Neural progenitor cell (in vitro differentiated cells): ENCODE results near the gene GLMP. TPM values are rescaled to one million over a fixed set of nuclear protein-coding genes. Genes with fewer than 3 reads are reported as not detected.

Experiments
- DNase-seq: peaks from one replicate; pipeline ENCODE4 v3.0.0-alpha.2; 2016; ENCODE audit warnings: low spot score
- H2AFZ ChIP-seq: fragments of 200-600 bp; sonication (generic); replicated peaks from 2 replicates; pipeline ENCODE4 v1.6.1; 2016; ENCODE audit warnings: antibody characterized with exemption
- H3F3A ChIP-seq: fragments of 200-600 bp; sonication (generic); 2 replicates; pipeline ENCODE4 v1.6.1; 2016; ENCODE audit warnings: antibody characterized with exemption, low read depth
- H3K27ac ChIP-seq: fragments of 200-600 bp; sonication (generic); 2 replicates; pipeline ENCODE4 v1.5.1; 2016; ENCODE audit warnings: mild to moderate bottlenecking
- H3K27me3 ChIP-seq: fragments of 200-600 bp; sonication (generic); 2 replicates; pipeline ENCODE4 v1.6.1; 2016; ENCODE audit warnings: mild to moderate bottlenecking, moderate library complexity
- H3K36me3 ChIP-seq: fragments of 200-600 bp; sonication (generic); 2 replicates; pipeline ENCODE4 v1.5.1; 2016
- H3K4me1 ChIP-seq: fragments of 200-600 bp; sonication (generic); 2 replicates; pipeline ENCODE4 v1.6.1; 2016; ENCODE audit warnings: mixed run types
- H3K4me2 ChIP-seq: fragments of 200-600 bp; sonication (generic); 2 replicates; pipeline ENCODE4 v1.6.1; 2016
- H3K4me3 ChIP-seq: fragments of 200-600 bp; sonication (generic); 2 replicates; pipeline ENCODE4 v1.5.1; 2016
- H3K79me2 ChIP-seq: fragments of 200-600 bp; sonication (generic); 2 replicates; pipeline ENCODE4 v1.6.1; 2016; ENCODE audit warnings: low read depth
- H3K9ac ChIP-seq: fragments of 200-600 bp; sonication (generic); 2 replicates; pipeline ENCODE4 v1.6.1; 2016
- H3K9me3 ChIP-seq: fragments of 200-600 bp; sonication (generic); 2 replicates; pipeline ENCODE4 v1.5.1; 2016; ENCODE audit warnings: low read depth
- H4K20me1 ChIP-seq: fragments of 200-600 bp; sonication (generic); 2 replicates; pipeline ENCODE4 v1.6.1; 2016; ENCODE audit warnings: low read depth
- H3K27ac Mint-ChIP-seq: 3 replicates; pipeline ENCODE4 v1.8.0; 2021; ENCODE audit warnings: mixed read lengths
- H3K27me3 Mint-ChIP-seq: 2 replicates; pipeline ENCODE4 v1.8.0; 2022; ENCODE audit warnings: low read depth, mild to moderate bottlenecking, inconsistent platforms, moderate library complexity, mixed read lengths; ENCODE audit not compliant: insufficient read depth
- H3K36me3 Mint-ChIP-seq: 3 replicates; pipeline ENCODE4 v1.8.0; 2021; ENCODE audit warnings: mixed read lengths
- H3K4me1 Mint-ChIP-seq: 3 replicates; pipeline ENCODE4 v1.8.0; 2021; ENCODE audit warnings: mixed read lengths
- H3K4me3 Mint-ChIP-seq: 3 replicates; pipeline ENCODE4 v1.8.0; 2021; ENCODE audit warnings: mild to moderate bottlenecking, moderate library complexity, mixed read lengths
- H3K9me3 Mint-ChIP-seq: 3 replicates; pipeline ENCODE4 v1.8.0; 2020; ENCODE audit warnings: mixed read lengths
- EZH2 ChIP-seq: fragments of 200-600 bp; sonication (generic); IDR thresholded peaks from 2 replicates; pipeline ENCODE4 v1.6.1; 2017; ENCODE audit warnings: antibody characterized with exemption, mild to moderate bottlenecking, moderate library complexity
- EZH2phosphoT487 ChIP-seq: fragments of 200-600 bp; sonication (generic); IDR thresholded peaks from 2 replicates; pipeline ENCODE4 v1.6.1; 2017; ENCODE audit warnings: antibody characterized with exemption
- total RNA-seq: library from RNA; depleted of rRNA; stranded (reverse); fragments of >200 nt; gene quantifications from 2 replicates; pipeline ENCODE4 v1.2.3, GENCODE V29; 2015; ENCODE audit warnings: low replicate concordance
- TF ChIP-seq, protein P1 (sequence below): fragments of 200-600 bp; sonication (generic); IDR thresholded peaks from 2 replicates; pipeline ENCODE4 v1.5.1; 2017; ENCODE audit warnings: antibody characterized with exemption, mild to moderate bottlenecking

Gene GLMP
- total RNA-seq, 1 donor from 2014 or later = 38.7 TPM

DNA sequence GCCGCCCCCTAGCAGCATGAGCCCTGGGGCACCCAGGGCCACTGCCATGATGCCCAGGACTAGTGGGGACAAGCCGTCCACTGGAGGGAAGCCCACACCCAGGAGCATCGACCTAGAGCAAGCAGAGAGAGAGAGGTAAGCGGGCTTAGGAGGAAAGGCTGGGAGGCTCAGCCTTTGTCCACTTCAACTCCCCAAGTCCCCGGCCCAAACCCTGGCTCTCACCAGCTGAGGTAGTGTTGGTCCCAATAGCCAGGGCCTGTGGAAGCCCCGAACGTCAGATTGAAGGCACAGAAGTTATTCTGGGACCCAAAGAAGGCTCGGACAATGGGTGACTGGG lies 2.4 kb downstream of the GLMP start:
- H2AFZ ChIP-seq = no peak overlapping the region
- H3K9ac ChIP-seq = no peak overlapping the region
- H3K36me3 ChIP-seq = no peaks in the 10 kb centered on the region
- H3K4me3 ChIP-seq = no peak overlapping the region
- Mint-ChIP-seq H3K27ac (no peak overlapping the region), H3K4me3 (peak overlapping the region; percentile 46), H3K36me3 (peaks cover 1% of the 10 kb centered on the region), H3K27me3 (peaks cover 2% of the 10 kb centered on the region), H3K9me3 (no peaks in the 10 kb centered on the region), H3K4me1 (peaks cover 8% of the 10 kb centered on the region)
- H3K79me2 ChIP-seq = no peaks in the 10 kb centered on the region
- no peak overlapping the region for H3K4me2 ChIP-seq
- H3F3A ChIP-seq = peaks cover 11% of the 10 kb centered on the region
- no peaks in the 10 kb centered on the region for H3K9me3 ChIP-seq
- H3K4me1 ChIP-seq = peaks cover 4% of the 10 kb centered on the region
- no peak for DNase-seq
- no peaks in the 10 kb centered on the region for H3K27me3 ChIP-seq
- H4K20me1 ChIP-seq = no peaks in the 10 kb centered on the region
- H3K27ac ChIP-seq = no peak overlapping the region
- no peak for TF ChIP-seq EZH2phosphoT487
- TF ChIP-seq, protein P1, sequence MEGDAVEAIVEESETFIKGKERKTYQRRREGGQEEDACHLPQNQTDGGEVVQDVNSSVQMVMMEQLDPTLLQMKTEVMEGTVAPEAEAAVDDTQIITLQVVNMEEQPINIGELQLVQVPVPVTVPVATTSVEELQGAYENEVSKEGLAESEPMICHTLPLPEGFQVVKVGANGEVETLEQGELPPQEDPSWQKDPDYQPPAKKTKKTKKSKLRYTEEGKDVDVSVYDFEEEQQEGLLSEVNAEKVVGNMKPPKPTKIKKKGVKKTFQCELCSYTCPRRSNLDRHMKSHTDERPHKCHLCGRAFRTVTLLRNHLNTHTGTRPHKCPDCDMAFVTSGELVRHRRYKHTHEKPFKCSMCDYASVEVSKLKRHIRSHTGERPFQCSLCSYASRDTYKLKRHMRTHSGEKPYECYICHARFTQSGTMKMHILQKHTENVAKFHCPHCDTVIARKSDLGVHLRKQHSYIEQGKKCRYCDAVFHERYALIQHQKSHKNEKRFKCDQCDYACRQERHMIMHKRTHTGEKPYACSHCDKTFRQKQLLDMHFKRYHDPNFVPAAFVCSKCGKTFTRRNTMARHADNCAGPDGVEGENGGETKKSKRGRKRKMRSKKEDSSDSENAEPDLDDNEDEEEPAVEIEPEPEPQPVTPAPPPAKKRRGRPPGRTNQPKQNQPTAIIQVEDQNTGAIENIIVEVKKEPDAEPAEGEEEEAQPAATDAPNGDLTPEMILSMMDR = no peak
- TF ChIP-seq EZH2 = no peak

DNA sequence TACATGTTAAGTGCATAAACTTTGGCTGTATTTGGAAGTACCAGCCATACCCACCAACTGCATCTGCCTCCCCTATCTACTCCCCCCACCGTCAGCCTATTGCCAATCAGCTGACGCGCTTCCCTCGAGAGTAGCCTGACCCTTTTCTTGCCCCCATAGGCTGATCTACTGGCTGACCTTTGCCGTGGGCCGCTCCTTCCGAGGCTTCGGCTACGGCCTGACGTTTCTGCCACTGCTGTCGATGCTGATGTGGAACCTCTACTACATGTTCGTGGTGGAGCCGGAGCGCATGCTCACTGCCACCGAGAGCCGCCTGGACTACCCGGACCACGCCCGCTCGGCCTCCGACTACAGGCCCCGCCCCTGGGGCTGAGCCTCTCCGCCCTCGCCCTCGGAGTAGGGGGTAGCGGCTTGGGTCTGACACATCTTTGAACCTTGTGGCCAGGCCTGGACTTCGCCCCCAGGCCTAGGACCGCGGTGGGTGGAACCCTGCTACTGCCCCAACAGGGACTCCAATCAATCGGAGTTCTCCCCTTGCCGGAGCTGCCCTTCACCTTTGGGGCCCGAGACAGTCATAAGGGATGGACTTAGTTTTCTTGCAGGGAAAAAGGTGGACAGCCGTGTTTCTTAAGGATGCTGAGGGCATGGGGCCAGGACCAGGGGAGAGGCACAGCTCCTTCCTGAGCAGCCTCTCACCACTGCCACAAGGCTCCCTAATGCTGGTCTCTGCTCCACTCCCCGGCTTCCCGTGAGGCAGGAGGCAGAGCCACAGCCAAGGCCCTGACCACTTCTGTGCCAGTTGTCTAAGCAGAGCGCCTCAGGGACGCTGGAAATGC lies 4.0 kb downstream of the GLMP start:
- Histone ChIP-seq H3K4me2 (peak overlapping the region; percentile 76), H3K9ac (no peak overlapping the region), H3K36me3 (no peaks in the 10 kb centered on the region), H4K20me1 (no peaks in the 10 kb centered on the region), H3K27me3 (no peaks in the 10 kb centered on the region), H3K4me3 (peak overlapping the region; percentile 47), H3K79me2 (no peaks in the 10 kb centered on the region), H3K9me3 (no peaks in the 10 kb centered on the region), H3K27ac (no peak overlapping the region), H2AFZ (peak overlapping the region; percentile 77), H3K4me1 (peaks cover 4% of the 10 kb centered on the region), H3F3A (peaks cover 11% of the 10 kb centered on the region)
- Mint-ChIP-seq H3K9me3 (no peaks in the 10 kb centered on the region), H3K27me3 (no peaks in the 10 kb centered on the region), H3K4me1 (peaks cover 8% of the 10 kb centered on the region), H3K4me3 (peak overlapping the region; percentile 90), H3K36me3 (peaks cover 1% of the 10 kb centered on the region), H3K27ac (peak overlapping the region; percentile 95)
- TF ChIP-seq EZH2 = no peak
- TF ChIP-seq, protein P1 = no peak
- TF ChIP-seq EZH2phosphoT487 = no peak
- DNase-seq = peak; percentile 92

DNA sequence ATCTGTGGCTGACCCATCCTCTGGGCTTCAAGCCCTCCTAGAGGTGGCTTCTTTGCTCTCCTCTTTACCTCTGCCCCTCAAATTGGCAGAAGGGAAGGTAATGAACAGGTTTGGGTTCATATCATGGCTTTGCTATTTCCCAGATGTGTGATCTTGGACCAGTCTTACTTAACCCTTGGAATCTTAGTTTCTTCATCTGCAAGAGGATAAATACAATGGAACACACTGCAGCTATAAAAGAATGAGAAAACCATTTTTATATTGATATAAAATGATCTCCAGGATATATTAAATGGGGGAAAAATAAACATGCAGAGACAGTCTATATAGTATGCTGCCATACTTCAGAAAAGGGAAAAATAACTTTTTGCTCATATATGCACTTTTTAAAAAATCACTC lies 5.6 kb downstream of the GLMP start:
- H3K9me3 Mint-ChIP-seq = no peaks in the 10 kb centered on the region
- H3K79me2 ChIP-seq = no peaks in the 10 kb centered on the region
- no peak for DNase-seq
- H3K4me1 Mint-ChIP-seq = peaks cover 7% of the 10 kb centered on the region
- no peak overlapping the region for H3K4me3 Mint-ChIP-seq
- H2AFZ ChIP-seq = no peak overlapping the region
- no peaks in the 10 kb centered on the region for H3K36me3 ChIP-seq
- peaks cover 1% of the 10 kb centered on the region for H3K36me3 Mint-ChIP-seq
- peaks cover 2% of the 10 kb centered on the region for H3K4me1 ChIP-seq
- H3F3A ChIP-seq = peaks cover 11% of the 10 kb centered on the region
- H3K9ac ChIP-seq = no peak overlapping the region
- no peaks in the 10 kb centered on the region for H3K9me3 ChIP-seq
- H3K27ac Mint-ChIP-seq = no peak overlapping the region
- H3K27ac ChIP-seq = no peak overlapping the region
- TF ChIP-seq EZH2phosphoT487 (no peak), EZH2 (no peak)
- TF ChIP-seq, protein P1 = no peak
- H3K4me3 ChIP-seq = no peak overlapping the region
- H3K4me2 ChIP-seq = no peak overlapping the region
- no peaks in the 10 kb centered on the region for H3K27me3 Mint-ChIP-seq
- H3K27me3 ChIP-seq = no peaks in the 10 kb centered on the region
- H4K20me1 ChIP-seq = no peaks in the 10 kb centered on the region
